H1 (cell line): ENCODE results near the gene ZBTB7B. TPM values are rescaled to one million over a fixed set of nuclear protein-coding genes. Genes with fewer than 3 reads are reported as not detected.

Source experiments
- CTCF ChIA-PET: fragments of 300-600 bp; sonication (Branson Sonifier 250); formaldehyde crosslinking; loops from one replicate; lab custom pipeline; 2021; ENCODE audit not compliant: partially characterized antibody; lab: Charles Lee
- POLR2A ChIA-PET: fragments of 300-600 bp; sonication (Branson Sonifier 250); formaldehyde crosslinking; loops from one replicate; lab custom pipeline; 2021; ENCODE audit warnings: inconsistent platforms; ENCODE audit not compliant: partially characterized antibody; lab: Charles Lee
- DNase-seq, 2 experiments: peaks; one replicate each; pipeline versions ENCODE4 v3.0.0 to v3.0.0-alpha.2; 2010 to 2022; ENCODE audit warnings: low spot score in 2 of 2, low read depth in 1 of 2, mixed read lengths in 1 of 2
- FAIRE-seq: peaks from 2 replicates; lab custom pipeline; 2011; peaks lifted over from hg19 to GRCh38; lab: Jason Lieb, UNC
- H2AFZ ChIP-seq: 2 replicates; pipeline ENCODE4 v1.8.1; 2012; ENCODE audit warnings: low read length, inconsistent platforms
- H2AK5ac ChIP-seq: 2 replicates; pipeline ENCODE4 v1.6.1; 2013; ENCODE audit warnings: low read depth, low read length
- H2BK120ac ChIP-seq: replicated peaks from 2 replicates; pipeline ENCODE3; 2013; ENCODE audit warnings: low read depth, low read length, inconsistent platforms
- H2BK12ac ChIP-seq: 2 replicates; pipeline ENCODE4 v1.6.1; 2013; ENCODE audit warnings: low read depth, low read length
- H2BK15ac ChIP-seq: 2 replicates; pipeline ENCODE4 v1.6.1; 2013; ENCODE audit warnings: low read length
- H2BK20ac ChIP-seq: 2 replicates; pipeline ENCODE4 v1.6.1; 2013; ENCODE audit warnings: low read length
- H2BK5ac ChIP-seq: 2 replicates; pipeline ENCODE4 v1.6.1; 2013; ENCODE audit warnings: low read depth, low read length
- H3K14ac ChIP-seq: 2 replicates; pipeline ENCODE4 v1.6.1; 2013; ENCODE audit warnings: inconsistent platforms; ENCODE audit not compliant: insufficient read length
- H3K18ac ChIP-seq: 2 replicates; pipeline ENCODE4 v1.6.1; 2013; ENCODE audit warnings: low read length; ENCODE audit errors: extremely low read depth
- H3K23ac ChIP-seq: 2 replicates; pipeline ENCODE4 v1.6.1; 2013; ENCODE audit warnings: inconsistent platforms; ENCODE audit not compliant: insufficient read length
- H3K23me2 ChIP-seq: 2 replicates; pipeline ENCODE4 v1.6.1; 2013; ENCODE audit warnings: low read depth, low read length
- H3K27ac ChIP-seq: 2 replicates; pipeline ENCODE4 v1.6.1; 2011; ENCODE audit warnings: low read depth, low read length, inconsistent platforms
- H3K27me3 ChIP-seq, 4 experiments: replicated peaks in 1 of 4; 1 replicate in 1 of 4; 2 replicates in 3 of 4; pipeline versions ENCODE4 v1.6.1 to v1.8.1; 2011 to 2013; ENCODE audit warnings: low read length in 3 of 4, mild to moderate bottlenecking in 3 of 4, inconsistent platforms in 2 of 4, mixed read lengths in 2 of 4, moderate library complexity in 1 of 4; ENCODE audit not compliant: control insufficient read depth in 3 of 4, insufficient read depth in 3 of 4; ENCODE audit errors: extremely low read depth in 1 of 4
- H3K36me3 ChIP-seq, 4 experiments: 2 replicates each; pipeline versions ENCODE4 v1.6.1 to v1.8.1; 2011 to 2013; ENCODE audit warnings: mild to moderate bottlenecking in 4 of 4, low read length in 3 of 4, moderate library complexity in 2 of 4, control low read depth in 1 of 4, inconsistent platforms in 1 of 4; ENCODE audit not compliant: insufficient read depth in 4 of 4, control insufficient read depth in 2 of 4
- H3K4ac ChIP-seq: replicated peaks from 2 replicates; pipeline ENCODE3; 2013; ENCODE audit warnings: low read length, low read depth, mixed read lengths, inconsistent platforms; ENCODE audit not compliant: insufficient read length
- H3K4me1 ChIP-seq, 4 experiments: replicated peaks in 1 of 4; 1 replicate in 1 of 4; 2 replicates in 3 of 4; pipeline versions ENCODE4 v1.6.1 to v1.8.1; 2011 to 2013; ENCODE audit warnings: low read length in 3 of 4, inconsistent platforms in 2 of 4, mixed read lengths in 1 of 4; ENCODE audit not compliant: insufficient read depth in 4 of 4, control insufficient read depth in 3 of 4
- H3K4me2 ChIP-seq, 2 experiments: 2 replicates each; pipeline versions ENCODE4 v1.6.1 to v1.8.1; 2011 to 2013; ENCODE audit warnings: low read depth in 2 of 2, low read length in 2 of 2, control low read depth in 1 of 2, inconsistent platforms in 1 of 2, mild to moderate bottlenecking in 1 of 2; ENCODE audit not compliant: insufficient read depth in 1 of 2
- H3K4me3 ChIP-seq, 4 experiments: fragments of 200-600, 300-600 bp in 1 of 4; sonication (generic), shearing (Covaris generic), sonication (Bioruptor Twin) in 1 of 4; 2 replicates each; pipeline versions ENCODE4 v1.5.1 to v1.8.1; 2011 to 2016; ENCODE audit warnings: low read length in 4 of 4, low read depth in 3 of 4, control low read depth in 2 of 4, inconsistent platforms in 2 of 4, mild to moderate bottlenecking in 2 of 4, mixed read lengths in 1 of 4, moderate library complexity in 1 of 4; ENCODE audit not compliant: insufficient read depth in 2 of 4; ENCODE audit errors: extremely low read depth in 1 of 4
- H3K56ac ChIP-seq: replicated peaks from 2 replicates; pipeline ENCODE3; 2013; ENCODE audit warnings: low read depth, mild to moderate bottlenecking, mixed read lengths, low read length, inconsistent platforms; ENCODE audit not compliant: insufficient read length
- H3K79me1 ChIP-seq: 2 replicates; pipeline ENCODE4 v1.6.1; 2013; ENCODE audit warnings: low read depth, low read length, control low read depth
- H3K79me2 ChIP-seq, 2 experiments: 2 replicates each; pipeline versions ENCODE4 v1.6.1 to v1.8.1; 2012 to 2013; ENCODE audit warnings: low read length in 2 of 2, mild to moderate bottlenecking in 2 of 2, inconsistent platforms in 1 of 2; ENCODE audit not compliant: insufficient read depth in 2 of 2, control insufficient read depth in 1 of 2
- H3K9ac ChIP-seq, 4 experiments: replicated peaks in 1 of 4; 1 replicate in 1 of 4; 2 replicates in 3 of 4; pipeline versions ENCODE4 v1.6.1 to v1.8.1; 2011 to 2013; ENCODE audit warnings: low read depth in 3 of 4, low read length in 3 of 4, control low read depth in 2 of 4, mild to moderate bottlenecking in 2 of 4, moderate library complexity in 2 of 4, inconsistent platforms in 1 of 4; ENCODE audit errors: extremely low read depth in 1 of 4
- H3K9me3 ChIP-seq, 2 experiments: 2 replicates each; pipeline versions ENCODE4 v1.6.1 to v1.8.1; 2012 to 2013; ENCODE audit warnings: mild to moderate bottlenecking in 2 of 2, moderate library complexity in 2 of 2, control low read depth in 1 of 2, inconsistent platforms in 1 of 2, low read depth in 1 of 2, low read length in 1 of 2, mixed read lengths in 1 of 2; ENCODE audit not compliant: insufficient read depth in 2 of 2
- H4K20me1 ChIP-seq, 2 experiments: replicated peaks in 1 of 2; 2 replicates each; pipeline versions ENCODE3 to v1.8.1; 2011 to 2013; ENCODE audit warnings: inconsistent platforms in 2 of 2, low read length in 2 of 2, mild to moderate bottlenecking in 1 of 2; ENCODE audit not compliant: insufficient read depth in 2 of 2, control insufficient read depth in 1 of 2
- H4K5ac ChIP-seq: 2 replicates; pipeline ENCODE4 v1.6.1; 2013; ENCODE audit warnings: low read length, low read depth, mixed read lengths, inconsistent platforms; ENCODE audit not compliant: insufficient read length
- H4K8ac ChIP-seq: 2 replicates; pipeline ENCODE4 v1.8.0; 2013; ENCODE audit warnings: mild to moderate bottlenecking, moderate library complexity, low read length, inconsistent platforms; ENCODE audit not compliant: insufficient read depth; ENCODE audit errors: extremely low read depth
- H4K91ac ChIP-seq: replicated peaks from 2 replicates; pipeline ENCODE3; 2013; ENCODE audit warnings: low read length, mixed read lengths, inconsistent platforms; ENCODE audit not compliant: insufficient read length
- BACH1 ChIP-seq: IDR thresholded peaks from 2 replicates; pipeline ENCODE4 v1.6.1; 2012; ENCODE audit warnings: low read length, improper control_type of control experiment
- CREB1 ChIP-seq: IDR thresholded peaks from 2 replicates; pipeline ENCODE4 v1.6.1; 2012; ENCODE audit warnings: inconsistent platforms
- CTBP2 ChIP-seq: IDR thresholded peaks from 2 replicates; pipeline ENCODE4 v1.7.0; 2011; ENCODE audit warnings: borderline replicate concordance, mild to moderate bottlenecking, moderate library complexity, mixed read lengths, low read length; ENCODE audit not compliant: insufficient read depth, insufficient read length
- EP300 ChIP-seq, 2 experiments: IDR thresholded peaks; 1 replicate in 1 of 2; 2 replicates in 1 of 2; pipeline ENCODE4 v1.6.1; 2011 to 2012; ENCODE audit warnings: low read depth in 2 of 2, low read length in 2 of 2, mild to moderate bottlenecking in 2 of 2, borderline replicate concordance in 1 of 2, inconsistent platforms in 1 of 2, moderate library complexity in 1 of 2
- FOSL1 ChIP-seq: IDR thresholded peaks from 2 replicates; pipeline ENCODE4 v1.6.1; 2011; ENCODE audit warnings: mild to moderate bottlenecking, low read depth, low read length, moderate library complexity; ENCODE audit not compliant: insufficient read depth
- KDM1A ChIP-seq: fragments of 200-600, 300-600 bp; sonication (generic); IDR thresholded peaks from 2 replicates; pipeline ENCODE4 v1.7.1; 2016; ENCODE audit warnings: mild to moderate bottlenecking, low read length, borderline replicate concordance
- POU5F1 ChIP-seq: IDR thresholded peaks from 2 replicates; pipeline ENCODE4 v1.6.1; 2011; ENCODE audit warnings: low read depth, mild to moderate bottlenecking, low read length, moderate library complexity
- RBBP5 ChIP-seq: IDR thresholded peaks from 2 replicates; pipeline ENCODE4 v1.7.1; 2012; ENCODE audit warnings: low read depth, mild to moderate bottlenecking, inconsistent platforms, low read length, moderate library complexity, borderline replicate concordance
- SIX5 ChIP-seq: IDR thresholded peaks from 2 replicates; pipeline ENCODE4 v1.6.1; 2011; ENCODE audit warnings: mild to moderate bottlenecking, low read depth, low read length
- USF2 ChIP-seq: IDR thresholded peaks from 2 replicates; pipeline ENCODE4 v1.6.1; 2011; ENCODE audit warnings: low read length, improper control_type of control experiment
- ZNF274 ChIP-seq: IDR thresholded peaks from 2 replicates; pipeline ENCODE4 v1.7.0; 2012; ENCODE audit warnings: low read length, borderline replicate concordance; ENCODE audit errors: extremely low read depth
- WGBS, 2 experiments: shearing (Covaris generic) in 1 of 2; methylation state at CpG; one replicate each; pipeline versions ENCODE4 v1.1.6 to v1.1.7; 2013 to 2015; ENCODE audit warnings: low lambda C conversion rate in 2 of 2, mixed read lengths in 2 of 2, inconsistent platforms in 1 of 2, low coverage in 1 of 2, missing lambda C conversion rate in 1 of 2; ENCODE audit not compliant: insufficient replicate concordance in 2 of 2, insufficient coverage in 1 of 2, insufficient read length in 1 of 2; ENCODE audit errors: extremely low coverage in 1 of 2, missing lambda C conversion rate in 1 of 2; 5-methylcytosine and 5-hydroxymethylcytosine counted together
- polyA plus RNA-seq, 7 experiments: library from polyadenylated mRNA; depleted of rRNA in 3 of 7; stranded (reverse) in 5 of 7; unstranded in 2 of 7; fragments of >200 nt in 5 of 7; fragments of 200-250 nt in 2 of 7; gene quantifications; 1 replicate in 5 of 7; 2 replicates in 1 of 7; 4 replicates in 1 of 7; pipeline versions ENCODE4 v1.2.1 to v1.2.3, GENCODE V29; 2011 to 2013; ENCODE audit warnings: missing spikeins in 2 of 7, mixed read lengths in 2 of 7
- total RNA-seq: library from RNA; stranded (reverse); fragmentation: NEBNext Ultra II Directional; extraction: Animal tissue kit (Norgen Biotek cat#: 25700); gene quantifications from 2 replicates; pipeline ENCODE4 v1.2.1, GENCODE V29; 2021

ZBTB7B gene
- total and polyA plus RNA-seq, 2 of the 8 experiments (the other 6 are each of a cell fraction or from before 2014, with no cell fraction given) = 24.5 to 36.9 TPM

- Histone ChIP-seq H3K4me3 (peak overlapping the region; percentile 61 to 80 (median 76)), H2AFZ (no peak overlapping the region), H2BK5ac (peak overlapping the region; percentile 99), H4K91ac (no peak overlapping the region), H3K56ac (peak overlapping the region; percentile 50), H3K4me1 (peaks cover 3 to 19% (median 14%) of the 10 kb centered on the region in 4 experiments), H3K27me3 (no peaks in the 10 kb centered on the region), H3K14ac (no peak overlapping the region), H2AK5ac (no peak overlapping the region; the same call in 1 of the 2 replicates), H3K36me3 (peaks cover 14 to 32% (median 28%) of the 10 kb centered on the region in 4 experiments), H3K9me3 (no peaks in the 10 kb centered on the region), H2BK15ac (no peak overlapping the region), H2BK120ac (no peak overlapping the region), H3K79me1 (peaks cover 14% of the 10 kb centered on the region; the same call in 1 of the 2 replicates), H3K27ac (peak overlapping the region; percentile 46), H3K4ac (no peak overlapping the region), H4K8ac (peak overlapping the region; percentile 30), H3K23me2 (peaks cover 24% of the 10 kb centered on the region), H3K4me2 (peak overlapping the region; percentile 78), H3K18ac (peak overlapping the region; percentile 81), H4K20me1 (peaks cover 9% of the 10 kb centered on the region in 2 experiments), H2BK12ac (no peak overlapping the region; the same call in 1 of the 2 replicates), H3K9ac (peak overlapping the region; percentile 53 to 71 (median 62)), H4K5ac (peak overlapping the region; percentile 5), H3K23ac (no peak overlapping the region), H2BK20ac (no peak overlapping the region), H3K79me2 (peaks cover 6 to 39% of the 10 kb centered on the region in 2 experiments; a peak in 3 of 4 replicates)
- TF ChIP-seq EP300 (IDR thresholded peaks at IDR 0.05; ENCODE audit: borderline replicate concordance in 1 of 2, low read depth in 2 of 2, low read length in 2 of 2) = no peak
- TF ChIP-seq USF2 = no peak
- no peak for TF ChIP-seq SIX5
- TF ChIP-seq CREB1 = no peak
- TF ChIP-seq POU5F1 = no peak
- TF ChIP-seq KDM1A = no peak
- no peak for TF ChIP-seq FOSL1
- TF ChIP-seq BACH1 = no peak
- no peak for TF ChIP-seq CTBP2
- no peak for TF ChIP-seq RBBP5
- no peak for TF ChIP-seq ZNF274
- 7% methylated on average over 10 of the region's 22 CpGs; no CpG with 5 or more reads in 1 of the 2 experiments for WGBS, 2 experiments
- DNase-seq (no peak), FAIRE-seq (no peak)
- CTCF ChIA-PET = interaction anchor here (0.7 to 20.6 kb wide), 14 partner anchors 10 to 115 kb away, joined by 3 to 334 read pairs (median 7); partner anchors contain the start of genes ADAM15, EFNA4, FLAD1 and LENEP
- POLR2A ChIA-PET = interaction anchor here (0.6 to 42.8 kb wide), 13 partner anchors 11 to 1382 kb away, joined by 3 to 702 read pairs (median 5); partner anchors contain the start of genes ADAM15, FLAD1, LENEP and PBXIP1
Measured at GRCh38 chr1:154969860-154970452, 32.6 kb upstream of the ZBTB7B start.
